ENCODE results near the gene SEMA4A. TPM values are rescaled to one million over a fixed set of nuclear protein-coding genes. Genes with fewer than 3 reads are reported as not detected.
A peak's percentile ranks its signal among the peaks of the same experiment; 100 is the strongest.

The SEMA4A gene
- total and polyA plus RNA-seq, 12 donors, result 0.98 to 6.8 (median 1.8) TPM

GRCh38 chr1:156128308-156128653 lies 25.1 kb upstream of the SEMA4A start:
- WGBS, 2 donors, result 25 to 31% methylated on average over 2 of the region's 2 CpGs
- peaks cover 60 to 100% (median 75%) of the 10 kb centered on the region in 9 donors for H3K4me1 ChIP-seq
- no peak for DNase-seq
- H3K27ac ChIP-seq, result peak overlapping the region; percentile 92 to 100 (median 98)
- intact Hi-C loops (cut with DNase I), result loop anchor here in 2 of 10 donors (2.0 kb wide), 1 partner anchor 31 kb away; no protein-coding TSS in a partner anchor
- H3K9me3 ChIP-seq, result no peaks in the 10 kb centered on the region
- H3K36me3 ChIP-seq, result peaks cover 0 to 40% (median 29%) of the 10 kb centered on the region in 9 donors
- ATAC-seq, result no peak
- TF ChIP-seq CTCF (IDR thresholded peaks at IDR 0.05), result no peak
- peak overlapping the region in 9 of 10 donors; percentile 4 to 33 (median 25) for H3K4me3 ChIP-seq
- no peaks in the 10 kb centered on the region for H3K27me3 ChIP-seq

DNA sequence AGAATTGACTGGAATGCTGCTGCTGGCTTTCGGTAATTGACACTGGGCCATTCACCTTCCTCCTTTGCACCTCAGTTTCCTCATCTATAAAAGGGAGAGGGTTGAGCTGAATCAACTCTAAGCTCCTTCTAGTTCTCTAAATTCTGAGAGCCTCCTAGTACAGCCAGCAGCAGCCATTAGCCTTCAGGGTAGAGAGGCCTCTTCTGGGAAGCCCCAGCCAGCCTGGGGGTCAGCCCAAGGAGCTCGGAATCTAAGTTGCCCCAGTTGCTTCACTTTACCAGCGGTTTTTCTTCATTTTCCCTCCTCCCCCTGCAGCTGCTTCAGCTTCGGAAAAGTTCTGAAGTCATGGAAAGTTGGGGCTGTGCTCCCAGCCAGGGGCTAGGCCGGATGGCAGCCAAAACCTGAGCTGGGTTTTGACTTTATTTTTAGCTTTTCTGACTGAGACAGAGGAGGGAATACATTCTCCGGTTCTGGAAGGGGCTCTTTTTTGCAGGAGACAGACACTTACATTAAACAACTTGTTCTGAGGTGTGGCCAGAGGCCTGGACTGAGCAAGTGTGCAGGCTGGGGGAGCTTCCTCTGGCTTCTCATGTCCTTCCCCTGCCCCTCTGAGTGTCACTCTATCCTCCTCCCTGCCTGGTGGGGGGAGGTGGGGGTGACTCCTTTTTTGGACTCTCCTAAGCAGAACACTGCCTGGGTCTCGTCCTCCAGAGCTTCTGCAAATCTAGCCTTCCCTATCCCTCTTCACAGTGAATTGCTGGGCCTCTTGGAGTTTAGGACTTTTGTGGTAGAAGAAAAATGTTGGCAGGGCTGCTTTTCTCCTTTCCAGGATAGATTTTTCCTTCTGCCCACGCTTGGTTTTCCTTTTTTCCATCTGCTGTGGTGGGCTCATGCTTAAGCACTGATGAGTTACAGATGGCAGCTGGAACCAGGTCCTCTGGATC lies 24.5 kb upstream of the SEMA4A start:
- ATAC-seq (peak; percentile 2 to 43 (median 38)), DNase-seq (peak; percentile 42 to 85)
- TF ChIP-seq CTCF (IDR thresholded peaks at IDR 0.05), result no peak
- peaks cover 0 to 47% (median 35%) of the 10 kb centered on the region in 9 donors for H3K36me3 ChIP-seq
- WGBS, 2 donors, result 8 to 12% methylated on average over 8 of the region's 8 CpGs
- H3K27me3 ChIP-seq, result no peaks in the 10 kb centered on the region
- intact Hi-C loops (cut with DNase I), result loop anchor here in 2 of 10 donors (2.0 kb wide), 1 partner anchor 32 kb away; no protein-coding TSS in a partner anchor
- peaks cover 55 to 96% (median 70%) of the 10 kb centered on the region in 9 donors for H3K4me1 ChIP-seq
- peak overlapping the region; percentile 92 to 100 (median 98) for H3K27ac ChIP-seq
- peak overlapping the region in 9 of 10 donors; percentile 4 to 33 (median 25) for H3K4me3 ChIP-seq
- no peaks in the 10 kb centered on the region for H3K9me3 ChIP-seq

DNA sequence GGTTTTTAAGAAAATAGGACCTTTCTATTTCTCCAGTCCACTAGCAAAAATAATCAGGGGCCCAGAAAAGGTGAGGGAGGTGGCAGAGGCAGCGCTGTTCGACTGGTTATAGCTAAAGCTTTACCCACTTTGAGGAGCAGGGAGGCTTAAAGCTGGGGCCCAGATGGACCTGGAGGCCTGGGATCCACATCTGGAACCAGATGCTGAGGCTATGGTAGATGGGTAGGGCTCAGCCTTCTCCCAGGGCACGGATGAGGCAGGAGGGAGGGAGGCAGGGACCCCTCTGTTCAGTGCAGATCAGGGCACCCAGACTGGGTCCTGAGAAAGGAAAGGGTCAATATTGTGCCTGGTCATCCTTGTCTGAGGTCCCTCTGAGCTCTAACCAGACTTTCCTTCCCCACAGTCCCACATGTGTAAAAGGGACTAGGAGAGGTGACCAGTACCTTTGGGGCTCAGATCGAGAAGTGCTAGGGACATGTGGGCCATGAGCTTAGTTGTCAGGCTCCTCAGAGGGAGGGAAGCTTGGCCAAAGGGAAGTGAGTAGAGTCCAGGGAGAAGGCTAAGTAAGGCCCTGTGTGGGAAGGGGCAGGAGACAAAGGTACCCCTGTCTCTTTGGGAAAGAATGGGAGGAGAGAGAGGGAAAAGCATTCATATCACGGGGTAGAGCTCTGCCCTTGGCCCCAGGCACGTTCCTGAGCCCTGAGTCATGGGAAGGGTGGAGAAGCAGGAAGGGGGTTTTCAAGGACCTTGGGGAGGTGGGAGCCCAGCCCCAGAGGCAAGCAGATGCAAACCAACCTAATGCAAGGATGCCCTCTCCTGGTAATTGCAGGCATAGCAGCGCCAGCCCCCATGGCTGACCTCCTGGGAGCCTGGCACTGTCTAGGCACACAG lies 23.5 kb upstream of the SEMA4A start:
- Histone ChIP-seq H3K4me1 (peaks cover 47 to 86% (median 60%) of the 10 kb centered on the region in 9 donors), H3K9me3 (no peaks in the 10 kb centered on the region)

More for the DNA sequence above, 23.5 kb upstream of the SEMA4A start:
- no peaks in the 10 kb centered on the region for H3K27me3 ChIP-seq
- peak; percentile 82 to 86 for DNase-seq
- peak; percentile 50 to 73 (median 58) for ATAC-seq
- 24 to 25% methylated on average over 7 of the region's 7 CpGs for WGBS, 2 donors
- H3K27ac ChIP-seq, result peak overlapping the region; percentile 92 to 100 (median 98)
- H3K36me3 ChIP-seq, result peaks cover 0 to 57% (median 45%) of the 10 kb centered on the region in 9 donors
- TF ChIP-seq CTCF (IDR thresholded peaks at IDR 0.05), result peak; percentile 93 to 100 (median 98)
- intact Hi-C loops (cut with DNase I), result loop anchor here (1.0 to 5.0 kb wide), 4 partner anchors 33 to 40 kb away; no protein-coding TSS in a partner anchor
- peak overlapping the region in 8 of 10 donors; percentile 6 to 33 (median 27) for H3K4me3 ChIP-seq

Measured in heart right ventricle (tissue), 16 donors.